Smooth muscle cell (in vitro differentiated cells): ENCODE data around the gene SMCO3. TPM values are rescaled to one million over a fixed set of nuclear protein-coding genes. Genes with fewer than 3 reads are reported as not detected.

Experiments
- DNase-seq: peaks from one replicate; lab custom pipeline; 2025; ENCODE audit not compliant: unreplicated experiment; lab: John Stamatoyannopoulos, UW
- H2AFZ ChIP-seq: fragments of 200-600 bp; sonication (generic); 2 replicates; pipeline ENCODE4 v1.6.0; 2016; ENCODE audit warnings: antibody characterized with exemption, low read depth, mild to moderate bottlenecking
- H3F3A ChIP-seq: fragments of 200-600 bp; sonication (generic); 2 replicates; pipeline ENCODE4 v1.6.0; 2017; ENCODE audit warnings: antibody characterized with exemption, low read depth
- H3K27ac ChIP-seq: fragments of 200-600 bp; sonication (generic); 2 replicates; pipeline ENCODE4 v1.5.1; 2016; ENCODE audit warnings: low read depth, mild to moderate bottlenecking
- H3K27me3 ChIP-seq: fragments of 200-600 bp; sonication (generic); 2 replicates; pipeline ENCODE4 v1.6.1; 2016; ENCODE audit warnings: low read depth, mild to moderate bottlenecking
- H3K36me3 ChIP-seq: fragments of 200-600 bp; sonication (generic); 2 replicates; pipeline ENCODE4 v1.5.1; 2016; ENCODE audit warnings: low read depth
- H3K4me1 ChIP-seq: fragments of 200-600 bp; sonication (generic); 2 replicates; pipeline ENCODE4 v1.5.1; 2016; ENCODE audit warnings: low read depth
- H3K4me2 ChIP-seq: fragments of 200-600 bp; sonication (generic); 2 replicates; pipeline ENCODE4 v1.6.0; 2016; ENCODE audit warnings: mild to moderate bottlenecking
- H3K4me3 ChIP-seq: fragments of 200-600 bp; sonication (generic); 2 replicates; pipeline ENCODE4 v1.5.1; 2016; ENCODE audit warnings: mild to moderate bottlenecking
- H3K79me2 ChIP-seq: fragments of 200-600 bp; sonication (generic); 2 replicates; pipeline ENCODE4 v1.6.0; 2016; ENCODE audit warnings: low read depth, mild to moderate bottlenecking
- H3K9ac ChIP-seq: fragments of 200-600 bp; sonication (generic); 2 replicates; pipeline ENCODE4 v1.6.0; 2016; ENCODE audit warnings: low read depth
- H3K9me3 ChIP-seq: fragments of 200-600 bp; sonication (generic); replicated peaks from 2 replicates; pipeline ENCODE4 v1.5.1; 2016; ENCODE audit warnings: low read depth
- H4K20me1 ChIP-seq: fragments of 200-600 bp; sonication (generic); 2 replicates; pipeline ENCODE4 v1.6.0; 2016; ENCODE audit warnings: low read depth
- CTCF ChIP-seq: fragments of 200-600 bp; sonication (generic); IDR thresholded peaks from 2 replicates; pipeline ENCODE4 v1.5.1; 2017; ENCODE audit warnings: borderline replicate concordance, mild to moderate bottlenecking, antibody characterized with exemption; ENCODE audit not compliant: insufficient read depth, poor library complexity, severe bottlenecking
- WGBS: methylation state at CpG from one replicate; pipeline ENCODE4 v1.1.7; 2016; ENCODE audit warnings: low lambda C conversion rate; 5-methylcytosine and 5-hydroxymethylcytosine counted together
- polyA plus RNA-seq: library from polyadenylated mRNA; unstranded; fragments of >200 nt; fragmentation: Nextera tagmentation; extraction: Ambion mirVana; gene quantifications from 2 replicates; pipeline ENCODE4 v1.2.1, GENCODE V29; 2016
- total RNA-seq: library from RNA; depleted of rRNA; stranded (reverse); fragments of >200 nt; gene quantifications from 2 replicates; pipeline ENCODE4 v1.2.3, GENCODE V29; 2014

The SMCO3 gene
- total and polyA plus RNA-seq, 2 experiments from 2014 or later: 0.22 to 0.93 TPM

- Histone ChIP-seq H2AFZ (peak overlapping the region; percentile 62), H3K4me1 (peaks cover 16% of the 10 kb centered on the region), H3F3A (peaks cover 9% of the 10 kb centered on the region), H3K27ac (peak overlapping the region; percentile 73), H3K4me3 (peak overlapping the region; percentile 16), H3K9me3 (no peaks in the 10 kb centered on the region), H3K9ac (no peak overlapping the region), H4K20me1 (no peaks in the 10 kb centered on the region), H3K79me2 (no peaks in the 10 kb centered on the region), H3K27me3 (no peaks in the 10 kb centered on the region), H3K36me3 (no peaks in the 10 kb centered on the region), H3K4me2 (peak overlapping the region; percentile 68)
- 22% methylated on average over 3 of the region's 3 CpGs for WGBS
- DNase-seq: no peak
- TF ChIP-seq CTCF: no peak
Measured at GRCh38 chr12:14853961-14854360, 40.0 kb upstream of the SMCO3 start.

- H3K4me1 ChIP-seq: peaks cover 17% of the 10 kb centered on the region
- TF ChIP-seq CTCF: no peak
- peaks cover 9% of the 10 kb centered on the region for H3F3A ChIP-seq
- H3K79me2 ChIP-seq: no peaks in the 10 kb centered on the region
- no peaks in the 10 kb centered on the region for H3K9me3 ChIP-seq
- peak overlapping the region; percentile 79 for H2AFZ ChIP-seq
- no peak overlapping the region for H3K4me3 ChIP-seq
- H3K4me2 ChIP-seq: no peak overlapping the region
- H4K20me1 ChIP-seq: no peaks in the 10 kb centered on the region
- H3K27ac ChIP-seq: peak overlapping the region; percentile 73
- no peaks in the 10 kb centered on the region for H3K27me3 ChIP-seq
- no peaks in the 10 kb centered on the region for H3K36me3 ChIP-seq
- H3K9ac ChIP-seq: no peak overlapping the region
- DNase-seq: no peak
Measured at GRCh38 chr12:14852880-14853279, 38.9 kb upstream of the SMCO3 start.

GRCh38 chr12:14850929-14851663 is 37.1 kb upstream of the SMCO3 start:
- Histone ChIP-seq H3K4me2 (no peak overlapping the region), H3K4me1 (peaks cover 17% of the 10 kb centered on the region), H4K20me1 (no peaks in the 10 kb centered on the region), H3F3A (peaks cover 9% of the 10 kb centered on the region), H3K36me3 (no peaks in the 10 kb centered on the region), H3K27me3 (no peaks in the 10 kb centered on the region), H3K4me3 (no peak overlapping the region), H2AFZ (no peak overlapping the region), H3K27ac (peak overlapping the region; percentile 85), H3K9ac (no peak overlapping the region), H3K9me3 (no peaks in the 10 kb centered on the region), H3K79me2 (no peaks in the 10 kb centered on the region)
- WGBS: 81% methylated on average over 1 of the region's 1 CpG
- no peak for TF ChIP-seq CTCF
- DNase-seq: no peak

GRCh38 chr12:14849661-14850060 is 35.7 kb upstream of the SMCO3 start:
- Histone ChIP-seq H3K4me3 (no peak overlapping the region), H2AFZ (peak overlapping the region; percentile 80), H3K27ac (peak overlapping the region; percentile 85), H3K4me1 (peaks cover 17% of the 10 kb centered on the region), H3F3A (peaks cover 9% of the 10 kb centered on the region), H3K4me2 (peak overlapping the region; percentile 49), H3K27me3 (no peaks in the 10 kb centered on the region), H3K36me3 (no peaks in the 10 kb centered on the region), H3K79me2 (no peaks in the 10 kb centered on the region), H3K9ac (peak overlapping the region; percentile 47), H3K9me3 (no peaks in the 10 kb centered on the region), H4K20me1 (no peaks in the 10 kb centered on the region)
- DNase-seq: no peak
- no peak for TF ChIP-seq CTCF
- WGBS: 0% methylated on average over 2 of the region's 2 CpGs
